CD4-positive, alpha-beta T cell treated with Interferon alpha-2 for 1 hour (primary cell): ENCODE results near the gene IMP4.
"Not testable (repeated sequence)": the region's sequence is repeated elsewhere in the genome, so short reads cannot be mapped to it uniquely, and the experiment has no call there.

Source experiments
- DNase-seq, 2 donors: peaks; one replicate each; pipeline ENCODE4 v3.0.0-alpha.2; 2020 to 2022

The IMP4 gene, protein sequence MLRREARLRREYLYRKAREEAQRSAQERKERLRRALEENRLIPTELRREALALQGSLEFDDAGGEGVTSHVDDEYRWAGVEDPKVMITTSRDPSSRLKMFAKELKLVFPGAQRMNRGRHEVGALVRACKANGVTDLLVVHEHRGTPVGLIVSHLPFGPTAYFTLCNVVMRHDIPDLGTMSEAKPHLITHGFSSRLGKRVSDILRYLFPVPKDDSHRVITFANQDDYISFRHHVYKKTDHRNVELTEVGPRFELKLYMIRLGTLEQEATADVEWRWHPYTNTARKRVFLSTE

GRCh38 chr2:130342533-130343275 is at the start of gene IMP4:
TSS of gene IMP4 (plus strand) at chr2:130342897. CDS start at chr2:130342933, 36 bp downstream.
- DNase-seq: peak; percentile 97 to 98

DNA sequence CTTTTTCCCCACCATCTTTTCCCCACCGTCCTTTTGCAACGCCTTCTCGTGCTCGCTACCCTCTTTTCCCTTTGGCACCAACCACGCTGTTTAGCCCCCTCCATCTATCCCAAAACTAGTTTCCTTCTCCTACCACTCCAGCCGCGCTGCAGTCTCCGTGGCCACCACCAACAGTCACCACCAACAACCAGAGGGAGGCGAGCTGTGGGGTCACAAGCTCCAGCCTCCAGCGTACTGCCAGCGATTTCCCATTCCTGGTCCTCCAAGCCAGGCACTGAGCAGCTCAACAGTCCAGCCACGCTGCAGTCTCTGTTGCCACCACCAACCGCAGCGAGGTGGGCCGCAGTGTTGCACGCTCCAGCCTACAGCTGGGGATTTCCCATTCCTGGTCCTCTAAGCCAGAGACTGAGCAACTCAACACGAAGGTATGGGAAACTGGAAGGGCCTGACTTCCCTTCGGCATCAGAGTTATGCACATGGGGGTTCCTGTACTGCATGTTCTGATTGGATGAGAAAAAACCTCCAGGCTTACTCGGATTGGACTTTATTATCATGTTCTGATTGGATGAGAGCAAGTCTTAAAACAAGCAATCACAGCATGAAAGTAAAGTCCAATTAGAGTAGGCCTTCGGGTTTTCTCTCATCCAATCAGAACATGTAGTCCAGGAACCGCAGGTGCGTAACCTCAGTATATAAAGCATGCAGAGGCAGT is 42.3 kb upstream of the IMP4 start:
- DNase-seq: no peak

DNA sequence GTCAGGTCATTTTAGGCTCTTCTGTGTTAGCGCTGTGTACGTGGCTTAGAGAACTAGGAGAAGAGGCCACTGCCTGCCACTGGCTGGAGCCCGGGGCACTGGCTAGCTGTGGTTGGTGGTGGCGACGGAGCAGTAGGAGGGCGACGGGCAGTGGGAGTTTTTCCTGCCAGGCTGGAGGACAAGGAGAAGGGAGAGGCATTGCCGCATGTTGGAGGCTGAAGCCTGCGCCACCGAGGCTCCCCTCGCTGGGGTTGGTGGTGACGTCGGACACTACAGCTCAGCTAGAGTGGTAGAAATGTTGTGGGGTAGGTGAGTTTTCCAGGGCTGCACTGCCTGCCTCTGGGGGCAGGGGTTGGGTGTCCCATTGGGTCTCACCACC is 41.7 kb upstream of the IMP4 start:
- DNase-seq: no peak

- no peak for DNase-seq
Observed at GRCh38 chr2:130302164-130302886, 40.4 kb upstream of the IMP4 start.

DNA sequence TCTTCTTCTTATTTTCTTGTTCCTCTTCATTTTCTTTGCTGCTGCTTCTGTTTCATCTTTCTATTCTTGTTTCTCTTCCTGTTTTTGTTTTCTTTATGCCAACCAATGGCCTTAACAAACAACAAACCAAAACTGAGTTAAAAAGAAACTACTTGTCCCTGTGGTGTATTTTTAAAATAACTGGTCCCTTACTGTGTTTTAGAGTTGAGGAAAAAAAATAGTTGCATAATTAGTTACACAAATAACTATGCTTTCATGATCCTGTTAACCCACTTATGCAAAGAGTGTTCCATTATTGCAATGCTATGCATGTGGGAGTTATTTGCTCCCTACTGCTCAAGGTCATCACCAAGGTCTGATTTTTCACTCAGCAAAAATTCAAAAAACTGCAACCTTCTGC is 39.5 kb upstream of the IMP4 start:
- no peak for DNase-seq

DNA sequence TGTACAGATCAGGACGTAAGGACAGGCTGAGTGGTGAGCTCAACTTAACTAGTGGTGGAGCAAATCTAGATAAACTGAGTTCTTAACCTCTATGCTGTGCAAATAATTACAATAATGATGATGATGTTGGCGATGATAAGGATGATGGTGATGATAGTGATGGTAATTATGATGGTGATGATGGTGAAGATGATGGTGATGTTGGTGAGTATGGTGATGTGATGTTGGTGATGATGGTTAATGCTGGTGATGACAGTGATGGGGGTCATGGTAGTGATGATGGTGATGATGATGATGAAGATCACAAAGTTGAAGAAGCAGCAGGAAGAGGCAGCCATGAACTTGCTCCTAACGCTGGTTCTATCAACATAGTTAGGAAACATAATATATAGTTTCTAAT is 38.0 kb upstream of the IMP4 start:
- no peak for DNase-seq

DNA sequence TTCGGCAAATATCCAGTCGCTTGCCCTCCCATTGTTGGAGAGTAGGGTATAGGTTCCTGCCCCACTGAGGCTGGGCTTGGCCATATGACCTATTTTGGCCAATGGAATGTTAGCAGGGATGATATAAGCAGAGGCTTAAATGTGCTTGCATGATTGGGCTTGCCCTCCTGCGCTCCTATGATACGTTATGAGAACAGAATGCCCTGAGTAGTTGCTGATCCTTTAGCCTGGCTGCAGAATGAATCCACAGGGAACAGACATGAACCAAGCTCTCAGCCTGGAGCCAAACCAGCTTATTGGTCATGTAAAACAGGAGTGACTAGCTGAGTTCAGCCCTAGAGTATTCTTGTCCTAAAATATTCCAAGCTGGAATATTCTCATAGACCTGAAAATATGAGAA is 34.8 kb upstream of the IMP4 start:
- DNase-seq: no peak

DNA sequence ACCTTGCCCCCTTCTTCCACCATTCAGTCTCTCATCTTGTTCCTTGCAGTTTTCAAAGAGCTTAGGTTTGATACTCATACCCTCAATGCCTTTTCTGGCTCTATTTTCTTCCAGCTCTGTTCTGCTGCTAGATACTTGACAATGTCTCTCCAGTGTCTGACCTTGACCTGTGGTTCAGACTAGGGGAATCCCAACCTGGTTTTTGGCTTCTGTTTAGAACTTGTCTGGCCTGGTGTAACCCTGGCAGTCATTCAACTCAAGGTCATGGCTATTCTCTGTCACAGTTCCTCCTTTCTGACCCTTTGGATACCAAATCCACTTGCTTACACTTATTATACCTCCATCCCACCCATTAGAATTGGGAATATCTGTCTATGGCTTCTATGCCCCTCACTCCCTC is 31.8 kb upstream of the IMP4 start:
- no peak for DNase-seq

GRCh38 chr2:130313812-130314334 is 28.8 kb upstream of the IMP4 start:
- DNase-seq: no peak

DNA sequence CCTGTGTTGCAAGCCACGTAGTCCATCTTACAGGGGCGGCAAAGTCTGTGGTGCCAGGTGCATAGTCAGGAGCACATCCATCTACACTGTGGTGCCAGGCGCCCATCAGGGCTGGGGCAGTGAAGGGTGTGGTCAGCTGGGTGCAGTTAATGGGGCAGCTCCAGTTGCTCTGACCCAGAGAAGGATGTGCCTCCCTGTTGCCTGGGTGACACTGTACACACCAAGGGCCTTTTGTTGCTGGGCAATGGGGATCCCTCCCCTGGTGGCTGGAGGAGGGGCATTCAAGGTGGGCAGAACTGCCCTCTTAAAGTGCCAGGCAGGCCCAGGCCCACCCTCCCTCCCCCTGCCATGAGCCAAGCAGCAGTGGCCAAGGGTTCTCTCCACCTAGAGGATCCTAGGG is 28.3 kb upstream of the IMP4 start:
- no peak for DNase-seq

DNA sequence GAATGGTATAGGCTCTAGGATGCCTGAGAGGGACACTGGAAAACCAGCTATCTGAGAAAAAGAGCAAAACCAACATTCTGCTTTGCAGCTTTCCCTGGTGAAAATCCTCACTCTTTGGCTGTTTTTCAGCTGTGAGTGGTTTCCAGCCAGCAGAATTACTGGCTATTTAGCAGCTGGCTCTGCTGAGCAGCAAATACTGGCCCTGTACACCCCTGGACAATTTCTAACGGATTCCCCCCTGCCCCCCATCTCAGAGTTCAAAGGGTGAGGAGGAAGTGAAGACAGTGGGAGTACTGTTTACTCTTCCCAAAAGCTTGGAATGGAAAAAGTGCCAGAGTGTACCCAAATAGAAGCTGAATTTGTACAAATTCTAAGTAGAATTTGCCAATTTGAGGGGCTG is 26.1 kb upstream of the IMP4 start:
- DNase-seq: no peak

DNA sequence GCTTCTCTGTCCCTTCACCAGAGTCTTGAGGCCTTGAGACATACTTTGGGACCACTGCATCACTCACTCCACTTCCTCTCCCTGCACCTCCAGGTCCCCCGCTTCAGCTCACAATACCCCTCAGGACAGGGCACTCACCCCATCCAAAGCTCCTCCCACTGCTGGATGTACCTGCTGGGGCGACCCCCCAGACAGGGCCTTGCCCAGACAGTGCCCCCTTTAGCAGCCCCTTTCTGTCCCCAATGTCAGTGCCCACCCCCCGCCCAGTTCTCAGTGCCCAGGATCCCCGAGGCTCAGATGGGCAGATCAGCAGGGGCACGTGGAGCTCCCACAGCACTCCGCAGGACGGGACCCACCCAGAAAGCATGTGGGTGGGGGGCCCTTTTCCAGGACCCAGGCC is 23.8 kb upstream of the IMP4 start:
- DNase-seq: no peak

DNA sequence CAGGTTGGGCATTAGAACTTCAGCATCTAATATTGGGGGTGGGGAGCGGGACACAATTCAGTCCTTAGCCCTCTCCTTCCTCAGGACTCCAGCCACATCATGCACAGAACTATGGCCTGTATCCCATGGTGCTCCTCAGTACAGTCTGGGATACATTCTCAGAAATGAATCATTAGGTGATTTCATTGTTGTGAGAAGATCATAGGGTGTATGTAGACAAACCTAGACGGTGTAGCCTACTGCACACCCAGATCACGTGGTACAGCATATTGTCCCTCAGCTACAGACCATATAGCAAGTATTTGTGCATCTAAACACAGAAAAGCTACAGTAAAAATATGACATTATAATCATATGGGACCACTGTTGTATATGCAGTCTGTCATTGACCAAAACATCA is 23.2 kb upstream of the IMP4 start:
- DNase-seq: no peak

- no peak for DNase-seq
Observed at GRCh38 chr2:130327703-130328527, 14.8 kb upstream of the IMP4 start.

DNA sequence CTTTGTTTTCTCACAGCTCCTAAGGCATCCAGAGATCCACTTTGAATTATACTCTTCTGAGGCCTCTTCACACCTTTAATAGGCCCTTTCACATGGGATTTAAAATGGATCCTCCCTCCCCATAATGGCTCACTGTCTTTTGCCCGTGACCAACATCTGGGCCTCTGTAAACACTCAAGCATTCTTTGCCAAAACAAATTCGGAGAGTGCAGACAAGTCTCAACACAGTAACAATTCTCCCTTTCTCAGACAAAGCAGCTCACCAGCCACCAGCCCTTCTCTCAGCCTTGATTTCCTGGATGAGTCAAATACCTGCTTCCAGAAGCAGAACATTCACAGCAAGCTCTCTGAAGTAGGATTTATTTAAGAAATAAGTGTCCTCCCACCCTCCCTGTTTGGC is 14.0 kb upstream of the IMP4 start:
- DNase-seq: no peak

GRCh38 chr2:130332271-130333073 is 10.2 kb upstream of the IMP4 start:
- peak; percentile 61 to 71 for DNase-seq

GRCh38 chr2:130333253-130333652 is 9.4 kb upstream of the IMP4 start:
- not testable (repeated sequence) for DNase-seq

DNA sequence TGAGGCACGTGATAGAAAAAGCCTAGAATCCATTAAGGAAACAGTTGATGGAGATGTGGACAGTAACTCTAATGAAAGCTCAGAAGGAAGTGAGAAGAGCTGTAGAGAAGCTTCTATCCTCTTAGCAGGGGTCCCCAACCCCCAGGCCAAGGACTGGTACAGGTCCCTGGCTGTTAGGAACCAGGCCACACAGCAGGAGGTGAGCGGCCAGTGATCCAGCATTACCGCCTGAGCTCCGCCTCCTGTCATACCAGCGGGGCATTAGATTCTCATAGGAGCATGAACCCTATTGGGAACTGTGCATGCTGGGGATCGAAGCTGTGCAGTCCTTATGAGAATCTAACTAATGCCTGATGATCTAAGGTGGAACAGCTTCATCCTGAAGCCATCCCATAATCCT is 8.7 kb upstream of the IMP4 start:
- DNase-seq: no peak

DNA sequence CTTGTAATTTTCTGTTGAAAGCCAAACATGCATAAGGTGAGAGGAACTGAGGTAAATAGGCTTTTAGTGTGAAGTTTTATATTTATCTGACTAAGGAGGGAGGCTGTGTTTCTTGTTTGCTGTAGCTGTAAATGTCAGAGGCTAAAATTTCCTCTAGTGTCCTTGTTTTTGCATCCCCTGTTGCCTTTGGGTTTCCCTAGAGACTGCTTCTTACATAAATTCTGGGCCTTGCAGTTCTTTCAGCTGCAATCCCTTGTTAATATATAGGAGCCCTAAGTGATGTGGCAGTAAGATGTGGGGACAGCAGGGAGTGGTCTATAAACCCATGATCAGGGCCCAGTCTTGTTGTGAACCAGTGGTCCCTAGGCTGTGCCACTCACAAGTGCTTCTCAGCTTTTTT is 7.5 kb upstream of the IMP4 start:
- DNase-seq: no peak

- DNase-seq: no peak
Observed at GRCh38 chr2:130336150-130336876, 6.4 kb upstream of the IMP4 start.
